ENCODE results near the gene RUNDC3A.
A peak's percentile ranks its signal among the peaks of the same experiment; 100 is the strongest.
"Not testable (repeated sequence)": the region's sequence is repeated elsewhere in the genome, so short reads cannot be mapped to it uniquely, and the experiment has no call there.

RUNDC3A gene

GRCh38 chr17:44359006-44359405, 50.6 kb downstream of the RUNDC3A start:
- no peak for DNase-seq (ENCODE audit: low read depth)

- DNase-seq (ENCODE audit: low read depth), result no peak
These were observed 51.2 kb downstream of the RUNDC3A start for GRCh38 chr17:44359458-44360143.

- DNase-seq (ENCODE audit: low read depth), result no peak
These were observed 51.7 kb downstream of the RUNDC3A start for GRCh38 chr17:44360144-44360533.

GRCh38 chr17:44360826-44361225, 52.4 kb downstream of the RUNDC3A start:
- no peak for DNase-seq (ENCODE audit: low read depth)

- DNase-seq (ENCODE audit: low read depth), result no peak
These were observed 53.2 kb downstream of the RUNDC3A start for GRCh38 chr17:44361292-44362260.

GRCh38 chr17:44362459-44362948, 54.1 kb downstream of the RUNDC3A start:
- no peak for DNase-seq (ENCODE audit: low read depth)

GRCh38 chr17:44362949-44363612, 54.7 kb downstream of the RUNDC3A start:
- no peak for DNase-seq (ENCODE audit: low read depth)

GRCh38 chr17:44363613-44364159, 55.3 kb downstream of the RUNDC3A start, which contains the start of gene FAM171A2:
Gene FAM171A2 (minus strand): TSS chr17:44363853. CDS start chr17:44363714, 139 bp downstream.
- DNase-seq (ENCODE audit: low read depth), result peak; percentile 57

GRCh38 chr17:44365051-44365450, 56.6 kb downstream of the RUNDC3A start:
- DNase-seq (ENCODE audit: low read depth), result not testable (repeated sequence)

GRCh38 chr17:44367231-44367979, 59.0 kb downstream of the RUNDC3A start:
- DNase-seq (ENCODE audit: low read depth), result no peak

All from T follicular helper cell (primary cell).